ENCODE data around the gene GPD2. TPM values are rescaled to one million over a fixed set of nuclear protein-coding genes. Genes with fewer than 3 reads are reported as not detected.

Gene GPD2
- total and polyA plus RNA-seq, 2 of the 8 experiments (the other 6 are each of a cell fraction or from before 2014, with no cell fraction given) = 8.4 to 43.1 TPM

DNA sequence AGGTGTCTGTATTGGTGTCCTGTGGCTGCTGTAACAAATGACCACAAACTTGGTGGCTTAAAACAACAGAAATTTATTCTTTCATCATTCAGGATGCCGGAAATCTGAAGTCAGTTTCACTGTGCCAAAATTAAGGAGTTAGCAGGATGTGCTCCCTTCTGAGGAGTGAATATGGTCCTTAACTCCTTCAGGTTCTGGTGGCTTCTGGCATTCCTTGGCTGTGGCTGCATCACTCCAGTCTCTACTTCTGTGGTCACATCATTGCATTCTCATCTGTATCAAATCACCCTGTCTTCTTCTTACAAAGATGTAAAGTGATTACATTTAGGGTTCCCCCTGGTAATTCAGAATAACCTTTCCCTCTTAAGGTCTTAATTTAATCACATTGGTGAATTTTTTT is 12.6 kb downstream of the GPD2 start:
- no peaks in the 10 kb centered on the region for H3K27me3 ChIP-seq (replicated peaks in 1 of 4; ENCODE audit: control insufficient read depth in 3 of 4, extremely low read depth in 1 of 4, insufficient read depth in 3 of 4, low read length in 3 of 4)
- no peak overlapping the region for H3K4me3 ChIP-seq (ENCODE audit: extremely low read depth in 1 of 4, insufficient read depth in 2 of 4, low read depth in 3 of 4, low read length in 4 of 4)
- H3K56ac ChIP-seq (replicated peaks; ENCODE audit: insufficient read length, low read depth, low read length) = no peak overlapping the region
- no peak overlapping the region for H2BK12ac ChIP-seq (ENCODE audit: low read depth, low read length)
- no peak overlapping the region for H4K8ac ChIP-seq (ENCODE audit: extremely low read depth, insufficient read depth, low read length)
- no peak overlapping the region for H3K23ac ChIP-seq (ENCODE audit: insufficient read length)
- CTCF ChIA-PET (ENCODE audit: partially characterized antibody) = no interaction called here
- H3K36me3 ChIP-seq (ENCODE audit: control insufficient read depth in 2 of 4, insufficient read depth in 4 of 4, low read length in 3 of 4) = no peaks in the 10 kb centered on the region
- FAIRE-seq (no peak), DNase-seq (ENCODE audit: low read depth in 1 of 2, low spot score in 2 of 2) (no peak)
- H3K4me1 ChIP-seq (replicated peaks in 1 of 4; ENCODE audit: control insufficient read depth in 3 of 4, insufficient read depth in 4 of 4, low read length in 3 of 4) = no peaks in the 10 kb centered on the region
- no peak overlapping the region for H4K91ac ChIP-seq (replicated peaks; ENCODE audit: insufficient read length, low read length)
- no peak overlapping the region for H2BK120ac ChIP-seq (replicated peaks; ENCODE audit: low read depth, low read length)
- no peaks in the 10 kb centered on the region; a peak in 1 of 4 replicates for H3K79me2 ChIP-seq (ENCODE audit: control insufficient read depth in 1 of 2, insufficient read depth in 2 of 2, low read length in 2 of 2)
- H2BK5ac ChIP-seq (ENCODE audit: low read depth, low read length) = no peak overlapping the region
- H3K9me3 ChIP-seq (ENCODE audit: insufficient read depth in 2 of 2, low read depth in 1 of 2, low read length in 1 of 2) = peaks cover 0 to 11% of the 10 kb centered on the region in 2 experiments; a peak in 1 of 4 replicates
- no peak overlapping the region for H2BK15ac ChIP-seq (ENCODE audit: low read length)
- H3K4ac ChIP-seq (replicated peaks; ENCODE audit: insufficient read length, low read depth, low read length) = no peak overlapping the region
- no peaks in the 10 kb centered on the region; the same call in 1 of the 2 replicates for H3K79me1 ChIP-seq (ENCODE audit: low read depth, low read length)
- H4K5ac ChIP-seq (ENCODE audit: insufficient read length, low read depth, low read length) = no peak overlapping the region
- H2AFZ ChIP-seq (ENCODE audit: low read length) = no peak overlapping the region
- no peak overlapping the region for H2BK20ac ChIP-seq (ENCODE audit: low read length)
- 85% methylated on average over 1 of the region's 1 CpG; no CpG with 5 or more reads in 1 of the 2 experiments for WGBS, 2 experiments (ENCODE audit: extremely low coverage in 1 of 2, insufficient coverage in 1 of 2, insufficient read length in 1 of 2, insufficient replicate concordance in 2 of 2, low coverage in 1 of 2, low lambda C conversion rate in 2 of 2, missing lambda C conversion rate in 1 of 2)
- no peak overlapping the region for H3K18ac ChIP-seq (ENCODE audit: extremely low read depth, low read length)
- H3K4me2 ChIP-seq (ENCODE audit: insufficient read depth in 1 of 2, low read depth in 2 of 2, low read length in 2 of 2) = no peak overlapping the region
- H3K27ac ChIP-seq (ENCODE audit: low read depth, low read length) = no peak overlapping the region
- H3K14ac ChIP-seq (ENCODE audit: insufficient read length) = no peak overlapping the region
- no peaks in the 10 kb centered on the region for H4K20me1 ChIP-seq (replicated peaks in 1 of 2; ENCODE audit: control insufficient read depth in 1 of 2, insufficient read depth in 2 of 2, low read length in 2 of 2)
- H2AK5ac ChIP-seq (ENCODE audit: low read depth, low read length) = no peak overlapping the region
- no peak overlapping the region for H3K9ac ChIP-seq (replicated peaks in 1 of 4; ENCODE audit: extremely low read depth in 1 of 4, low read depth in 3 of 4, low read length in 3 of 4)
- POLR2A ChIA-PET (ENCODE audit: partially characterized antibody) = no interaction called here
- no peaks in the 10 kb centered on the region; the same call in none of the 2 replicates for H3K23me2 ChIP-seq (ENCODE audit: low read depth, low read length)
- TF ChIP-seq NRF1 (IDR thresholded peaks at IDR 0.05; ENCODE audit: low read depth, low read length) = no peak
- no peak for TF ChIP-seq JUN (IDR thresholded peaks at IDR 0.05; ENCODE audit: low read depth, low read length)
- TF ChIP-seq GABPA (IDR thresholded peaks at IDR 0.05; ENCODE audit: borderline replicate concordance, insufficient read depth, low read length) = no peak
- no peak for TF ChIP-seq TEAD4 (IDR thresholded peaks at IDR 0.05; ENCODE audit: low read depth, low read length)
- TF ChIP-seq ATF3 (IDR thresholded peaks at IDR 0.05; ENCODE audit: insufficient read depth, low read depth, low read length) = no peak
- no peak for TF ChIP-seq MAFK (IDR thresholded peaks at IDR 0.05; ENCODE audit: low read depth, low read length)

All from H1 (cell line).